HTR-8/SVneo (cell line): Measurements from ENCODE around the gene MARCKSL1.
A peak's percentile ranks its signal among the peaks of the same experiment; 100 is the strongest.
"Not testable (repeated sequence)": the region's sequence is repeated elsewhere in the genome, so short reads cannot be mapped to it uniquely, and the experiment has no call there.

Experiments used
- DNase-seq: peaks from one replicate; pipeline ENCODE4 v3.0.0; 2011; ENCODE audit warnings: low spot score, mixed read lengths; ENCODE audit not compliant: insufficient read length
- FAIRE-seq: peaks from 2 replicates; lab custom pipeline; 2011; peaks lifted over from hg19 to GRCh38; lab: Jason Lieb, UNC

The MARCKSL1 gene

DNA sequence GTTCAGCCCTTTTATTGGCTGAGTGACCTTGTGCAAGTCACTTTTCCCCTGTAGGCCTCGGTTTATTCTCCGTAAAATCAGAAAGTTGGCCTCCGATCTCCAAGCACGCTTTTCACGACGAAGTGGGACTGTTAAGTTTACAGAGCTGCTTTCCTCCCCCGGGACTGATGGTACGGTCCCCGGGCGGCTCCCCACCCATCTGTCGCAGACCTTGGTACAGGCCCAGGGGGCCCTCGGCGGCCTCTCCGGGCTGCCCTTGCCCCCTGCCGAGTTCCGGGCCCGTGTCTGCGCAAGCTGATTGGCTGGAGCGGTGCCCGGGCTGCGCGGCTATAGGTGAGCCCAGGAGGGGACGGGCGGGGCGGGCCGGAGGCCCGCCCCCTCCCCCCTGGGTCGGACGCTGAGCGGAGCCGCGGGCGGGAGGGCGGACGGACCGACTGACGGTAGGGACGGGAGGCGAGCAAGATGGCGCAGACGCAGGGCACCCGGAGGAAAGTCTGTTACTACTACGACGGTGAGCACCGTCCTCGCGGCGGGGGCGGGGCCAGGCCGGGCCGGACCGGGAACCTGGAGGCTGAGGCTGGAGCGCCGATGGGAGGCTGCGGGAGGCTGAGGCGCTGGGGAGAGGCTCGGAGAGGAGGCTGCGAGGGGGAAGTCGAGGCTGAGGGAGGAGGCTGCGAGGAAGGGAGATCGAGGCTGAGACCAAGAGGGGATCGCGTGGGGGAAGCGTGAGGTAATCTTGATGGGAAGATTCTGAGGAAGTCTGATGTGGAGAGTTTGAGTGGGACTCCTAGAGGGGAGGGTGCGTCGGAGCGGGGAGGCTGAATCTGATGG is 44.1 kb downstream of the MARCKSL1 start, which contains the start of gene HDAC1:
Gene HDAC1, plus strand, starts transcription at position 376 of the 831 bp plus-strand sequence. Its CDS starts 87 bp downstream, at position 463.
- DNase-seq, result peak; percentile 95
- FAIRE-seq, result no peak

DNA sequence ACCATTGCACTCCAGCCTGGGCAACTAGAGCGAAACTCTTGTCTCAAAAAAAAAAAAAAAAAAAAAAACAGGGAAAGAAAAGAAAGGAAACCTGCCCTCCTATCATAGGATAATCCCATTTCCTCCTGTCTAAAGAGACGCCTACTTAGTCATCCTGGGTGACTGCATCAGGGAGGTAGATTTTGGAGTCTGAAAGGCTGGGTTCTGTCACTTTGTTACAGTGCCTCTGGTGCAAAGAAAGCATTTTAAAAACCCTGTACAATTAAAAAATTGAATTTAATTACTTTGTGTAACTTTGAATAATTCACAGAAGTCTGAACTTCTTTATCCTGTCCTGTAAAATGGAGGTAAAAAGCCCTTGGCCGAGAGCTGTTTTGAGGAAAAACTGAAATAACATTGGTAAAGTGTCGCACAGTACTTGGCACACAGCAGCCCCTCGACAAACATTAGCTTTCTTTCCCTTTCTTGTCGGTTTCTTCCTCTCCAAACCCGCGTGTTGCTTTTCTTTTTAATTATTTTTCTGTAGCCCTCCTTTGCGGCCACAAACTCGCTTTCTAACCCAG is 44.8 kb downstream of the MARCKSL1 start:
- peak; percentile 44 for DNase-seq
- no peak for FAIRE-seq

- DNase-seq, result no peak
- no peak for FAIRE-seq
Observed at GRCh38 chr1:32289256-32289655, 46.8 kb downstream of the MARCKSL1 start.

GRCh38 chr1:32286763-32287162 is 49.3 kb downstream of the MARCKSL1 start:
- FAIRE-seq (no peak), DNase-seq (no peak)

DNA sequence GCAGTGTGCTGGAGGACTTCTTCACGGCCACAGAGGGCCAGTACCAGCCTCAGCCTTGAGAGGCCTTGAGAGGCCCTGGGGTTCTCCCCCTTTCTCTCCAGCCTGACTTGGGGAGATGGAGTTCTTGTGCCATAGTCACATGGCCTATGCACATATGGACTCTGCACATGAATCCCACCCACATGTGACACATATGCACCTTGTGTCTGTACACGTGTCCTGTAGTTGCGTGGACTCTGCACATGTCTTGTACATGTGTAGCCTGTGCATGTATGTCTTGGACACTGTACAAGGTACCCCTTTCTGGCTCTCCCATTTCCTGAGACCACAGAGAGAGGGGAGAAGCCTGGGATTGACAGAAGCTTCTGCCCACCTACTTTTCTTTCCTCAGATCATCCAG is 50.4 kb downstream of the MARCKSL1 start:
- DNase-seq (no peak), FAIRE-seq (no peak)

- FAIRE-seq, DNase-seq: not testable (repeated sequence)
Observed at GRCh38 chr1:32284777-32285176, 51.3 kb downstream of the MARCKSL1 start.
